A172 (cell line): ENCODE results near the gene RBM14. TPM values are rescaled to one million over a fixed set of nuclear protein-coding genes. Genes with fewer than 3 reads are reported as not detected.

Source experiments
- total RNA-seq: library from RNA; depleted of rRNA; stranded (reverse); fragments of >200 nt; shearing (Covaris generic); gene quantifications from 2 replicates; pipeline ENCODE4 v1.2.3, GENCODE V29; 2014; rRNA removed

RBM14 gene
- total RNA-seq, 1 experiment from 2014 or later = 43.4 TPM

Other genes with a start within 250 kb of the RBM14 start
- not detected in 2 replicates for gene SLC29A2, start 244.9 kb upstream of the RBM14 start, total RNA-seq
- gene NPAS4, start 195.6 kb upstream of the RBM14 start, total RNA-seq = not detected in 2 replicates
- 80.0 and 127 TPM in 2 replicates for gene MRPL11, start 177.8 kb upstream of the RBM14 start, total RNA-seq
- 13.3 and 16.1 TPM in 2 replicates for gene PELI3, start 149.7 kb upstream of the RBM14 start, total RNA-seq
- 76.7 and 79.7 TPM in 2 replicates for gene DPP3, start 136.2 kb upstream of the RBM14 start, total RNA-seq
- 14.7 and 22.0 TPM in 2 replicates for gene BBS1, start 106.0 kb upstream of the RBM14 start, total RNA-seq
- gene ZDHHC24, start 70.6 kb upstream of the RBM14 start, total RNA-seq = 17.4 and 21.5 TPM in 2 replicates
- 11.2 TPM in 1 of 2 replicates, not detected in the other for gene ACTN3, start 69.7 kb upstream of the RBM14 start, total RNA-seq
- gene CTSF, start 48.0 kb upstream of the RBM14 start, total RNA-seq = 1.6 and 7.8 TPM in 2 replicates
- 0.31 and 1.2 TPM in 2 replicates for gene CCDC87, start 23.6 kb upstream of the RBM14 start, total RNA-seq
- 12.4 and 16.6 TPM in 2 replicates for gene CCS, start 23.4 kb upstream of the RBM14 start, total RNA-seq
- gene RBM4, start 22.1 kb downstream of the RBM14 start, total RNA-seq = 92.5 and 94.1 TPM in 2 replicates
- gene RBM4B, start 61.3 kb downstream of the RBM14 start, total RNA-seq = 24.9 and 27.7 TPM in 2 replicates
- 31.6 and 33.4 TPM in 2 replicates for gene SPTBN2, start 112.6 kb downstream of the RBM14 start, total RNA-seq
- gene RCE1, start 226.8 kb downstream of the RBM14 start, total RNA-seq = 26.7 and 27.2 TPM in 2 replicates
- 54.7 and 63.3 TPM in 2 replicates for gene LRFN4, start 240.4 kb downstream of the RBM14 start, total RNA-seq